AG09319 (cell line): ENCODE measurements around the gene PSMB5.

Source experiments
- DNase-seq: peaks from one replicate; pipeline ENCODE4 v3.0.0-alpha.2; 2010; ENCODE audit warnings: low read depth; ENCODE audit errors: extremely low read depth
- CTCF ChIP-seq: IDR thresholded peaks from 2 replicates; pipeline ENCODE4 v1.5.1; 2011; ENCODE audit warnings: low read depth, mild to moderate bottlenecking, inconsistent platforms, low read length, moderate library complexity

The PSMB5 gene

GRCh38 chr14:23040100-23040499, 5.4 kb upstream of the PSMB5 start:
- TF ChIP-seq CTCF: no peak
- no peak for DNase-seq

- DNase-seq: no peak
- TF ChIP-seq CTCF: no peak
Observed at GRCh38 chr14:23035303-23036144, 824 bp upstream of the PSMB5 start.

GRCh38 chr14:23033801-23034497, 751 bp downstream of the PSMB5 start:
- no peak for TF ChIP-seq CTCF
- no peak for DNase-seq

- no peak for TF ChIP-seq CTCF
- no peak for DNase-seq
Observed at GRCh38 chr14:23033251-23033727, 1.4 kb downstream of the PSMB5 start.

- DNase-seq: no peak
- no peak for TF ChIP-seq CTCF
Observed at GRCh38 chr14:23030936-23031335, 3.8 kb downstream of the PSMB5 start.

GRCh38 chr14:23028799-23029198, 5.9 kb downstream of the PSMB5 start:
- DNase-seq: no peak
- TF ChIP-seq CTCF: no peak
